ENCODE results near the gene CPSF4L. TPM values are rescaled to one million over a fixed set of nuclear protein-coding genes. Genes with fewer than 3 reads are reported as not detected.

The CPSF4L gene
- polyA plus RNA-seq, 2 of the 4 experiments (the other 2 are of a cell fraction) = 0.13 TPM; not detected in 1

DNA sequence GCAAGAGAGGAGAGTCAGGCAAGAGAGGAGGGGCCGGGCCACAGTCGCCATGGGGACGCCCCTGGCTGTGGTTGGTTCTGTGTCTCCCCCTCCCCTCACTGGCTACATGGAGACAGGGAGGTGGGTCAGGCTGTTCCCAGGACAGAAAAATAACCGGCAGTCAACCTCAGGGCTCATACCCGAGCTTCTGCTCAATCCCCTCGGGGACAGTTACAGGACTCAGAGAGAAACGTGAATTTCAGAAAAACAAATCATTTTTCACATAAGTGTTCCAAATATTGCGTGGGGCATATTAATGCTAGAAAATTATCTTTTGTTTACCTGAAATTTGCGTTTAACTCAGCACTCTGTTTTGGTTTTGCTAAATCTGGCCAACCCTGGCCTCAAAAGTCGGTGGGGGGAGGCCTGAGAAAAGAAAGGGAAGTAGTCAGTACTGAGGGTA is 22.2 kb upstream of the CPSF4L start:
- ATAC-seq = no peak

DNA sequence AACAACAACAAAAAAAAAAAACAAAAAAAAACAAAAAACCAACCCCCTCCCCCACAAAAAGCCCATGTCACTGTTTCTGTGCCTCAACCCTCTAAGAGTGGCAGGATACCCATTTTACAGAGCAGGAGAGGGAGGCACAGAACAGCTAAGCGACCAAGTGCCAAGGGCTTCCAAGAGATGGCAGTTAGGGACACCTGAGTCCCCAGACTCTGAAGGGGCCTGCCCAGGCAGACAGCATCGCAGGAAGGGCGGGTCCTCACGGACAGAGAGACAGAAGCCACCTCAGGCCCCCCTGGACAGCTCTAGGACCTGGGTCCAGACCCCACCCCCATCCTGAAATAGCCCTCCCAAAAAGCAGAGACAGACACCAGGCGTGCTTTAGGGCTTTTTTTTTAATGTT is 21.6 kb upstream of the CPSF4L start:
- no peak for TF ChIP-seq ZFP36 (IDR thresholded peaks at IDR 0.05; ENCODE audit: borderline replicate concordance, partially characterized antibody)
- TF ChIP-seq MAFK (IDR thresholded peaks at IDR 0.05; ENCODE audit: partially characterized antibody) = no peak
- TF ChIP-seq HOXB5 (CRISPR knock-in tag; IDR thresholded peaks at IDR 0.05) = no peak
- TF ChIP-seq FOSB (CRISPR knock-in tag; IDR thresholded peaks at IDR 0.05) = no peak
- no peak for TF ChIP-seq RCOR1 (IDR thresholded peaks at IDR 0.05; ENCODE audit: low read depth, low read length)
- no peak for TF ChIP-seq ZSCAN20 (CRISPR knock-in tag; IDR thresholded peaks at IDR 0.05)
- TF ChIP-seq, protein P1, sequence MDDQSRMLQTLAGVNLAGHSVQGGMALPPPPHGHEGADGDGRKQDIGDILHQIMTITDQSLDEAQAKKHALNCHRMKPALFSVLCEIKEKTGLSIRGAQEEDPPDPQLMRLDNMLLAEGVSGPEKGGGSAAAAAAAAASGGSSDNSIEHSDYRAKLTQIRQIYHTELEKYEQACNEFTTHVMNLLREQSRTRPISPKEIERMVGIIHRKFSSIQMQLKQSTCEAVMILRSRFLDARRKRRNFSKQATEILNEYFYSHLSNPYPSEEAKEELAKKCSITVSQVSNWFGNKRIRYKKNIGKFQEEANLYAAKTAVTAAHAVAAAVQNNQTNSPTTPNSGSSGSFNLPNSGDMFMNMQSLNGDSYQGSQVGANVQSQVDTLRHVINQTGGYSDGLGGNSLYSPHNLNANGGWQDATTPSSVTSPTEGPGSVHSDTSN (IDR thresholded peaks at IDR 0.05) = no peak
- no peak for TF ChIP-seq SMC3 (IDR thresholded peaks at IDR 0.05)
- no peak for TF ChIP-seq HOXA7 (CRISPR knock-in tag; IDR thresholded peaks at IDR 0.05)
- no peak for TF ChIP-seq POLR2A (IDR thresholded peaks at IDR 0.05; ENCODE audit: low read length)
- TF ChIP-seq, protein P2, sequence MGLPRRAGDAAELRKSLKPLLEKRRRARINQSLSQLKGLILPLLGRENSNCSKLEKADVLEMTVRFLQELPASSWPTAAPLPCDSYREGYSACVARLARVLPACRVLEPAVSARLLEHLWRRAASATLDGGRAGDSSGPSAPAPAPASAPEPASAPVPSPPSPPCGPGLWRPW (IDR thresholded peaks at IDR 0.05) = no peak
- TF ChIP-seq KDM5A (IDR thresholded peaks at IDR 0.05) = no peak
- TF ChIP-seq TFCP2L1 (CRISPR knock-in tag; IDR thresholded peaks at IDR 0.05) = no peak
- DNase-seq (ENCODE audit: low read depth in 1 of 2, low spot score in 1 of 2) (no peak), FAIRE-seq (no peak), ATAC-seq (no peak)
- POLR2A ChIA-PET = no interaction called here
- WGBS (ENCODE audit: missing lambda C conversion rate) = 91% methylated on average over 5 of the region's 5 CpGs
- H3K4me1 ChIP-seq = peaks cover 31% of the 10 kb centered on the region
- no peak overlapping the region for H3K4me3 ChIP-seq
- H3K9me3 ChIP-seq = no peaks in the 10 kb centered on the region
- H3K27ac ChIP-seq = no peak overlapping the region
- no peak overlapping the region for H3K4me2 ChIP-seq
- CTCF ChIA-PET = interaction anchor here (0.6 to 9.1 kb wide), 7 partner anchors 13 to 1508 kb away, joined by 3 to 72 read pairs (median 4); partner anchors contain the start of gene CDC42EP4

More for the DNA sequence above, 22.2 kb upstream of the CPSF4L start:
- Histone ChIP-seq H3K27ac (no peak overlapping the region), H3K4me3 (no peak overlapping the region), H3K4me1 (peaks cover 32% of the 10 kb centered on the region), H3K9me3 (no peaks in the 10 kb centered on the region), H3K4me2 (no peak overlapping the region)
- FAIRE-seq (no peak), DNase-seq (ENCODE audit: low read depth in 1 of 2, low spot score in 1 of 2) (no peak)
- CTCF ChIA-PET = interaction anchor here (0.6 to 9.1 kb wide), 8 partner anchors 14 to 85 kb away, joined by 3 to 72 read pairs (median 4); no protein-coding TSS in a partner anchor
- POLR2A ChIA-PET = no interaction called here
- 86% methylated on average over 10 of the region's 10 CpGs for WGBS (ENCODE audit: missing lambda C conversion rate)
- no peak for TF ChIP-seq PHF8 (IDR thresholded peaks at IDR 0.05; ENCODE audit: borderline replicate concordance, low read depth)
- TF ChIP-seq JUN (IDR thresholded peaks at IDR 0.05) = no peak
- no peak for TF ChIP-seq MYC (IDR thresholded peaks at IDR 0.05; ENCODE audit: borderline replicate concordance, low read length)
- TF ChIP-seq MAZ (IDR thresholded peaks at IDR 0.05; ENCODE audit: borderline replicate concordance, low read depth, low read length) = no peak
- TF ChIP-seq KDM5A (IDR thresholded peaks at IDR 0.05) = no peak
- no peak for TF ChIP-seq NR3C1 (IDR thresholded peaks at IDR 0.05)

DNA sequence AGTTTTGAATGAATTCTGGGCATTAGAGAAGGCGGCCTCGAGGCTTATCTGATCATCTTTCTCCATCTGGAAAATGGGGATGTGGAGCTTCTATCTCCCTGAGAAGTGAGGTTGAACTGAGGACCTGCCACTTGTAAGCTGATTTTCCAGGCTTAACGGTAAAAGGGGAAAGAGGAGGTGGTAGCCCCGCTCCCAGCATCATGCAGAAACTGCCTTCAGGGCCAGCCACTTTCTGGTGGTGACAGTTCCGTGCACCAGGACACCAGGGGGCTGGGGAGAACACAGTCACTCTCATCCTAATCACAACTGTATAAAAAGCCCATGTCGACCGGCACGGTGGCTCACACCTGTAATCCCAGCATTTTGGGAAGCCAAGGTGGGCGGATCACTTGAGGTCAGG is 20.9 kb upstream of the CPSF4L start:
- H3K4me3 ChIP-seq = no peak overlapping the region
- no peak for TF ChIP-seq JUN (IDR thresholded peaks at IDR 0.05)
- H3K27ac ChIP-seq = no peak overlapping the region
- DNase-seq (ENCODE audit: low read depth in 1 of 2, low spot score in 1 of 2) (no peak), ATAC-seq (no peak), FAIRE-seq (no peak)
- CTCF ChIA-PET = interaction anchor here (0.9 to 9.1 kb wide), 6 partner anchors 9 to 86 kb away, joined by 3 to 72 read pairs (median 6); partner anchors contain the start of gene CDC42EP4
- H3K9me3 ChIP-seq = no peaks in the 10 kb centered on the region
- POLR2A ChIA-PET = no interaction called here
- 93% methylated on average over 9 of the region's 9 CpGs for WGBS (ENCODE audit: missing lambda C conversion rate)
- H3K4me2 ChIP-seq = no peak overlapping the region
- peaks cover 25% of the 10 kb centered on the region for H3K4me1 ChIP-seq

DNA sequence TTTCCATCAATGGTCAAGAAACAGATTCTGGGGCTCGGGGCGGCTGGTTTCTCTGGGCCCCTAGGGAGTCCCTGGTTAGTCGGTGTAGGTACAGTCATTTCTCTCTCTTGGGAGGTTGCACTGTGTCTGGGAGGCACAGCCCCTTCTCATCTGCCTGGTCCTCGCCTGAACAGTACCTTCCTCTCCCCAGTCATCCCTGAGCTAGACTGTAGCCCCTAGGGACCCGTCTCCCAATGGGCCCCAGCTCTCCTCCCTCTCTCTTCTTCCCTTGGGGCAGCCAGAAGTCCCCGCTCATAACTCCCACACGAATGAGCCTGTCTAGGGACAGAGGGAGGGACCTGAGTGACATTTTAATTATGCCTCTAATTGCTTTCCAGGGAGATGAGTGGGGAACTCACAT is 20.2 kb upstream of the CPSF4L start:
- ChIA-PET POLR2A (no interaction called here), CTCF (interaction anchor here (0.9 to 9.1 kb wide), 6 partner anchors 9 to 90 kb away, joined by 3 to 72 read pairs (median 7); partner anchors contain the start of genes CDC42EP4 and CPSF4L)
- no peak for DNase-seq (ENCODE audit: low read depth in 1 of 2, low spot score in 1 of 2)

More for the DNA sequence above, 20.2 kb upstream of the CPSF4L start:
- no peak overlapping the region for H3K4me2 ChIP-seq
- H3K9me3 ChIP-seq = no peaks in the 10 kb centered on the region
- TF ChIP-seq ESRRA (IDR thresholded peaks at IDR 0.05; ENCODE audit: borderline replicate concordance, low read length) (no peak), FOXS1 (CRISPR knock-in tag; IDR thresholded peaks at IDR 0.05) (no peak), RCOR1 (IDR thresholded peaks at IDR 0.05; ENCODE audit: low read depth, low read length) (no peak)
- TF ChIP-seq, protein P1 (IDR thresholded peaks at IDR 0.05) = no peak
- H3K4me1 ChIP-seq = peaks cover 18% of the 10 kb centered on the region
- FAIRE-seq = no peak
- H3K4me3 ChIP-seq = no peak overlapping the region
- no peak overlapping the region for H3K27ac ChIP-seq
- WGBS (ENCODE audit: missing lambda C conversion rate) = 98% methylated on average over 7 of the region's 7 CpGs
- ATAC-seq = no peak

Measured in A549 (cell line).